WTC11 (cell line): Measurements from ENCODE around the gene SYT7. TPM values are rescaled to one million over a fixed set of nuclear protein-coding genes. Genes with fewer than 3 reads are reported as not detected.

Experiments used
- ATAC-seq: fragments of 200-7000 bp; cut with Tn5 transposase; 2 replicates; pipeline ENCODE4 v1.10.0; 2021; ENCODE audit warnings: mild to moderate bottlenecking, moderate library complexity
- CTCF ChIA-PET: fragments of 300-600 bp; sonication (Branson Sonifier 250); formaldehyde crosslinking; loops from one replicate; lab custom pipeline; 2021; ENCODE audit warnings: antibody characterized with exemption; lab: Charles Lee
- POLR2A ChIA-PET: fragments of 350-600 bp; sonication (Branson Sonifier 250); formaldehyde crosslinking; loops from one replicate; lab custom pipeline; 2021; ENCODE audit warnings: antibody characterized with exemption; lab: Charles Lee
- DNase-seq: peaks from one replicate; pipeline ENCODE4 v3.0.0; 2021; ENCODE audit warnings: low spot score
- H3K27ac Mint-ChIP-seq: 2 replicates; pipeline ENCODE4 v1.8.0; 2021; ENCODE audit warnings: mixed read lengths
- H3K27me3 Mint-ChIP-seq: 2 replicates; pipeline ENCODE4 v1.8.0; 2021; ENCODE audit warnings: low read depth, mild to moderate bottlenecking, moderate library complexity, mixed read lengths
- H3K36me3 Mint-ChIP-seq: 2 replicates; pipeline ENCODE4 v1.8.0; 2021; ENCODE audit warnings: mixed read lengths
- H3K4me1 Mint-ChIP-seq: 2 replicates; pipeline ENCODE4 v1.8.0; 2022; ENCODE audit warnings: mixed read lengths
- H3K4me3 Mint-ChIP-seq: 2 replicates; pipeline ENCODE4 v1.8.0; 2021; ENCODE audit warnings: mild to moderate bottlenecking, moderate library complexity, mixed read lengths
- H3K9me3 Mint-ChIP-seq: 2 replicates; pipeline ENCODE4 v1.8.0; 2021; ENCODE audit warnings: mixed read lengths
- CREB1 ChIP-seq: sonication (generic); formaldehyde crosslinking; IDR thresholded peaks from 2 replicates; pipeline ENCODE4 v1.8.0; 2023; ENCODE audit warnings: mild to moderate bottlenecking, missing genetic modification reagents
- EMX1 ChIP-seq: fragments of 250-450 bp; sonication (Bioruptor Pico); IDR thresholded peaks from 2 replicates; pipeline ENCODE4 v1.8.0; 2021; ENCODE audit warnings: mild to moderate bottlenecking
- FOXJ3 ChIP-seq: sonication (generic); formaldehyde crosslinking; IDR thresholded peaks from 2 replicates; pipeline ENCODE4 v1.9.0; 2021; ENCODE audit warnings: missing genetic modification reagents, mild to moderate bottlenecking, borderline replicate concordance
- HMGA2 ChIP-seq: fragments of 250-450 bp; sonication (Bioruptor Pico); IDR thresholded peaks from 2 replicates; pipeline ENCODE4 v1.4.0; 2021; ENCODE audit warnings: mild to moderate bottlenecking, moderate library complexity
- OVOL2 ChIP-seq: fragments of 250-450 bp; sonication (Bioruptor Pico); IDR thresholded peaks from 2 replicates; pipeline ENCODE4 v1.9.0; 2021; ENCODE audit warnings: mild to moderate bottlenecking, borderline replicate concordance
- PRDM15 ChIP-seq: sonication (generic); formaldehyde crosslinking; IDR thresholded peaks from 2 replicates; pipeline ENCODE4 v1.8.0; 2022; ENCODE audit warnings: missing genetic modification reagents
- SMAD4 ChIP-seq: sonication (generic); formaldehyde crosslinking; IDR thresholded peaks from 2 replicates; pipeline ENCODE4 v1.8.0; 2022; ENCODE audit warnings: mild to moderate bottlenecking, missing genetic modification reagents
- SOX15 ChIP-seq: fragments of 250-450 bp; sonication (Bioruptor Pico); IDR thresholded peaks from 2 replicates; pipeline ENCODE4 v1.9.0; 2021; ENCODE audit warnings: mild to moderate bottlenecking
- TEAD4 ChIP-seq: sonication (generic); formaldehyde crosslinking; IDR thresholded peaks from 2 replicates; pipeline ENCODE4 v1.8.0; 2022; ENCODE audit warnings: mild to moderate bottlenecking, missing genetic modification reagents
- TP53 ChIP-seq: sonication (generic); formaldehyde crosslinking; IDR thresholded peaks from 2 replicates; pipeline ENCODE4 v1.8.1; 2023; ENCODE audit warnings: mild to moderate bottlenecking, missing genetic modification reagents
- ZBTB21 ChIP-seq: sonication (generic); formaldehyde crosslinking; IDR thresholded peaks from 2 replicates; pipeline ENCODE4 v1.8.1; 2023; ENCODE audit warnings: mild to moderate bottlenecking, missing genetic modification reagents, borderline replicate concordance
- ZNF416 ChIP-seq: fragments of 250-450 bp; sonication (Bioruptor Pico); IDR thresholded peaks from 2 replicates; pipeline ENCODE4 v1.9.0; 2021; ENCODE audit warnings: mild to moderate bottlenecking, inconsistent platforms
- total RNA-seq: library from RNA; stranded (reverse); gene quantifications from 3 replicates; pipeline ENCODE4 v1.2.3, GENCODE V29; 2021
- TF ChIP-seq, protein P1 (sequence below): fragments of 250-450 bp; sonication (Bioruptor Pico); IDR thresholded peaks from 2 replicates; pipeline ENCODE4 v1.8.0; 2021; ENCODE audit warnings: mild to moderate bottlenecking
- TF ChIP-seq, protein P2 (sequence below): fragments of 200-600 bp; IDR thresholded peaks from 2 replicates; pipeline ENCODE4 v1.8.0; 2022; ENCODE audit warnings: antibody characterized with exemption
- TF ChIP-seq, protein P3 (sequence below): sonication (generic); formaldehyde crosslinking; conservative IDR thresholded peaks from 2 replicates; pipeline ENCODE4 v1.8.1; 2022; ENCODE audit warnings: mild to moderate bottlenecking, missing genetic modification reagents
- TF ChIP-seq, protein P4 (sequence below): sonication (generic); formaldehyde crosslinking; IDR thresholded peaks from 2 replicates; pipeline ENCODE4 v1.8.1; 2023; ENCODE audit warnings: mild to moderate bottlenecking, missing genetic modification reagents, moderate library complexity
- TF ChIP-seq, protein P5 (sequence below): fragments of 250-450 bp; sonication (Bioruptor Pico); IDR thresholded peaks from 2 replicates; pipeline ENCODE4 v1.9.0; 2021; ENCODE audit warnings: mild to moderate bottlenecking

The SYT7 gene
- total RNA-seq, 1 experiment from 2014 or later, result 12.5 TPM

DNA sequence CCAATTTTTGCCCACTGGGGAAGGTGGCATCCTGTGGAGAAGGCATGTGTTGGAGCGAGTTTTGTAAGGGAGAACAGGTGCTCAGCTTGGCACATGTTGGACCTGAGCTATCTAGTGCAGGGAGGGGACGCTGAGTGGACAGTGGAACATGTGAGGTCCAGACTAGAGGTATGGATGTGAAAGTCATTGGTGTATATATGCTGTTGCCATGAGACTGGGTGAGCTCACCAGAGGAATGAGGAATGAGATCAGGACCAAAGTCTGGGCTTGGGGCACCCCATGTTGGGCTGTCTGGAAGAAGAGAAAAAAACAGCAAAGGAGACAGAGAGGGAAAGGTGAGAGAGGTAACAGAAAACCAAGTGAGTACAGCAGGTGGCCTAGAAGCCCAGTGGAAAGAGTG is 12.3 kb upstream of the SYT7 start:
- ChIA-PET POLR2A (no interaction called here), CTCF (interaction anchor here (0.8 to 1.5 kb wide), 4 partner anchors 12 to 45 kb away, joined by 3 to 6 read pairs (median 4); no protein-coding TSS in a partner anchor)
- Mint-ChIP-seq H3K9me3 (no peaks in the 10 kb centered on the region), H3K36me3 (no peaks in the 10 kb centered on the region), H3K27me3 (peaks cover 25% of the 10 kb centered on the region), H3K4me3 (no peak overlapping the region), H3K4me1 (peaks cover 31% of the 10 kb centered on the region), H3K27ac (no peak overlapping the region)
- DNase-seq (no peak), ATAC-seq (no peak)
- TF ChIP-seq, protein P1, sequence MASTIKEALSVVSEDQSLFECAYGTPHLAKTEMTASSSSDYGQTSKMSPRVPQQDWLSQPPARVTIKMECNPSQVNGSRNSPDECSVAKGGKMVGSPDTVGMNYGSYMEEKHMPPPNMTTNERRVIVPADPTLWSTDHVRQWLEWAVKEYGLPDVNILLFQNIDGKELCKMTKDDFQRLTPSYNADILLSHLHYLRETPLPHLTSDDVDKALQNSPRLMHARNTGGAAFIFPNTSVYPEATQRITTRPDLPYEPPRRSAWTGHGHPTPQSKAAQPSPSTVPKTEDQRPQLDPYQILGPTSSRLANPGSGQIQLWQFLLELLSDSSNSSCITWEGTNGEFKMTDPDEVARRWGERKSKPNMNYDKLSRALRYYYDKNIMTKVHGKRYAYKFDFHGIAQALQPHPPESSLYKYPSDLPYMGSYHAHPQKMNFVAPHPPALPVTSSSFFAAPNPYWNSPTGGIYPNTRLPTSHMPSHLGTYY (CRISPR knock-in tag), result no peak
- no peak for TF ChIP-seq SOX15
- TF ChIP-seq HMGA2 (CRISPR knock-in tag), result no peak
- TF ChIP-seq CREB1 (CRISPR knock-in tag), result no peak
- TF ChIP-seq TEAD4 (CRISPR knock-in tag), result no peak
- TF ChIP-seq, protein P2, sequence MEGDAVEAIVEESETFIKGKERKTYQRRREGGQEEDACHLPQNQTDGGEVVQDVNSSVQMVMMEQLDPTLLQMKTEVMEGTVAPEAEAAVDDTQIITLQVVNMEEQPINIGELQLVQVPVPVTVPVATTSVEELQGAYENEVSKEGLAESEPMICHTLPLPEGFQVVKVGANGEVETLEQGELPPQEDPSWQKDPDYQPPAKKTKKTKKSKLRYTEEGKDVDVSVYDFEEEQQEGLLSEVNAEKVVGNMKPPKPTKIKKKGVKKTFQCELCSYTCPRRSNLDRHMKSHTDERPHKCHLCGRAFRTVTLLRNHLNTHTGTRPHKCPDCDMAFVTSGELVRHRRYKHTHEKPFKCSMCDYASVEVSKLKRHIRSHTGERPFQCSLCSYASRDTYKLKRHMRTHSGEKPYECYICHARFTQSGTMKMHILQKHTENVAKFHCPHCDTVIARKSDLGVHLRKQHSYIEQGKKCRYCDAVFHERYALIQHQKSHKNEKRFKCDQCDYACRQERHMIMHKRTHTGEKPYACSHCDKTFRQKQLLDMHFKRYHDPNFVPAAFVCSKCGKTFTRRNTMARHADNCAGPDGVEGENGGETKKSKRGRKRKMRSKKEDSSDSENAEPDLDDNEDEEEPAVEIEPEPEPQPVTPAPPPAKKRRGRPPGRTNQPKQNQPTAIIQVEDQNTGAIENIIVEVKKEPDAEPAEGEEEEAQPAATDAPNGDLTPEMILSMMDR, result no peak
- TF ChIP-seq TP53 (CRISPR knock-in tag), result no peak
- no peak for TF ChIP-seq FOXJ3 (CRISPR knock-in tag)
- TF ChIP-seq ZNF416 (CRISPR knock-in tag), result no peak
- no peak for TF ChIP-seq ZBTB21 (CRISPR knock-in tag)
- TF ChIP-seq, protein P3, sequence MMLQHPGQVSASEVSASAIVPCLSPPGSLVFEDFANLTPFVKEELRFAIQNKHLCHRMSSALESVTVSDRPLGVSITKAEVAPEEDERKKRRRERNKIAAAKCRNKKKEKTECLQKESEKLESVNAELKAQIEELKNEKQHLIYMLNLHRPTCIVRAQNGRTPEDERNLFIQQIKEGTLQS (CRISPR knock-in tag), result no peak
- TF ChIP-seq, protein P4, sequence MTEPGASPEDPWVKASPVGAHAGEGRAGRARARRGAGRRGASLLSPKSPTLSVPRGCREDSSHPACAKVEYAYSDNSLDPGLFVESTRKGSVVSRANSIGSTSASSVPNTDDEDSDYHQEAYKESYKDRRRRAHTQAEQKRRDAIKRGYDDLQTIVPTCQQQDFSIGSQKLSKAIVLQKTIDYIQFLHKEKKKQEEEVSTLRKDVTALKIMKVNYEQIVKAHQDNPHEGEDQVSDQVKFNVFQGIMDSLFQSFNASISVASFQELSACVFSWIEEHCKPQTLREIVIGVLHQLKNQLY (CRISPR knock-in tag), result no peak

GRCh38 chr11:61592176-61592575 is 11.3 kb upstream of the SYT7 start:
- DNase-seq (no peak), ATAC-seq (no peak)
- Mint-ChIP-seq H3K36me3 (no peaks in the 10 kb centered on the region), H3K4me3 (no peak overlapping the region), H3K9me3 (no peaks in the 10 kb centered on the region), H3K4me1 (peaks cover 31% of the 10 kb centered on the region), H3K27me3 (peaks cover 25% of the 10 kb centered on the region), H3K27ac (no peak overlapping the region)
- POLR2A ChIA-PET, result no interaction called here
- TF ChIP-seq SMAD4 (CRISPR knock-in tag) (no peak), OVOL2 (CRISPR knock-in tag) (no peak), ZBTB21 (CRISPR knock-in tag) (no peak), PRDM15 (CRISPR knock-in tag) (no peak), EMX1 (CRISPR knock-in tag) (no peak)
- TF ChIP-seq, protein P5, sequence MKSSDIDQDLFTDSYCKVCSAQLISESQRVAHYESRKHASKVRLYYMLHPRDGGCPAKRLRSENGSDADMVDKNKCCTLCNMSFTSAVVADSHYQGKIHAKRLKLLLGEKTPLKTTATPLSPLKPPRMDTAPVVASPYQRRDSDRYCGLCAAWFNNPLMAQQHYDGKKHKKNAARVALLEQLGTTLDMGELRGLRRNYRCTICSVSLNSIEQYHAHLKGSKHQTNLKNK (CRISPR knock-in tag), result no peak
- CTCF ChIA-PET, result interaction anchor here (0.8 to 1.5 kb wide), 3 partner anchors 11 to 46 kb away, joined by 3 to 6 read pairs (median 4); no protein-coding TSS in a partner anchor
